GM12891 (cell line): ENCODE results near the gene FBXO34.

Experiments
- PAX5 ChIP-seq: IDR thresholded peaks from 2 replicates; pipeline ENCODE4 v1.6.1; 2011; ENCODE audit warnings: low read length, moderate library complexity, mild to moderate bottlenecking; ENCODE audit not compliant: insufficient read depth, severe bottlenecking
- POLR2A ChIP-seq: IDR thresholded peaks from 2 replicates; pipeline ENCODE4 v1.6.1; 2011; ENCODE audit warnings: low read depth, low read length, control low read depth

DNA sequence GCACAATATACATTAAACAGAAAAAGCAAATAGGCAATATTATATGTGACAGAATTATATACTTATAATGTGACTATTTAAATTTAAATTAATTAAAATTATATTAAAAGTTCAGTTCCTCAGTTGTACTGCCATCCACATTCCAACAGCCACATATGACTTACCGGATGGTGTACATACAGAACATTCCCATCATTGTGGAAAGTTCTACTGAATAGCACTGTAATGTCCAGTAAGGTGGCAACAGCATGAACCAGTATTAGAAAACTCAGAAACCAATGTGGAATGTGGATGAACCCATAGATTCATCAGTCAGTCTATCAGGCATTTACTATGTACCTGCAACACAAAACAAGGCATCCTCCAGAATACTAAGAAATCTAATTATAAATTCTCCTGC, 128.0 kb downstream of the FBXO34 start:
- TF ChIP-seq PAX5 = no peak
- no peak for TF ChIP-seq POLR2A
